Limb (tissue), 2 donors: Measurements from ENCODE around the gene SRGAP1.

Source experiments
- DNase-seq, 2 donors: peaks; one replicate each; pipeline ENCODE4 v3.0.0-alpha.2; 2016; ENCODE audit errors: extremely low spot score in 2 of 2

SRGAP1 gene

DNA sequence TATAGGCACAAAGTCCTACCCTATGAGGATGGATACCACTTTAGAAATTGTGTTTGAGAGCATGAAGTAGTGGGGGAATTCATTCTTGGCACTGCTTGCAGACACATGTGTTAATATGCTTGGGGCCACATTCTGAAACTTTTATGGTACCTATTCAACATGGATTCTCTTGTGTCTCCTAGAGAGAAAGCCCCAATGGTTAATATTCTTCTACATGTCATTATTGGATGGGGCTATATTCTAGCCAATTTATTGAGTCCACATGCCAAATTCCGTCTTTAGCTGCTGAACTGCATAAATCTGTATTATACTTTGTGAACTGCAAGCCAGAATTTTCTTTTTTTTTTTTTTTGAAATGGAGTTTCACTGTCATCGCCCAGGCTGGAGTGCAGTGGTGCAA, 237.6 kb downstream of the SRGAP1 start:
- peak in 1 of 2 donors; percentile 65 for DNase-seq

DNA sequence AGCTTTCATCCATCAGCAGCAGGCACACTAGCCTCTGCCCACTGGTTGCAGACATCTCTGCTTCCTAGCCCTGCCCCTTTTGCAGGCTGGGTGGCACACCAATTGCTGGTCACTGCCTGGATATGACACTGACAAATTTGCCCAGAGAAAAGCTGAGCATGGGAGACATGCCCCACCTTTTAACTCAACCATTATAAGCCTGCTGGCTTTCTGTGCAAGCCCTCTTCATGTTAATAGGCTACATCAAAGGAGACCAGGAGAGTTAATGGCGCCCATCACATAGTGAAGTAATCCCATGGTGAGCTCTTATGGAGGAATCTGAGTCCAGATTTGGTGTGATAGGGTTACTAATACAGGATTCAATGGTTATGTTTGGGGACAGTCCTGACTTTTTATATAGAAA, 238.4 kb downstream of the SRGAP1 start:
- DNase-seq: peak; percentile 23 to 44

DNA sequence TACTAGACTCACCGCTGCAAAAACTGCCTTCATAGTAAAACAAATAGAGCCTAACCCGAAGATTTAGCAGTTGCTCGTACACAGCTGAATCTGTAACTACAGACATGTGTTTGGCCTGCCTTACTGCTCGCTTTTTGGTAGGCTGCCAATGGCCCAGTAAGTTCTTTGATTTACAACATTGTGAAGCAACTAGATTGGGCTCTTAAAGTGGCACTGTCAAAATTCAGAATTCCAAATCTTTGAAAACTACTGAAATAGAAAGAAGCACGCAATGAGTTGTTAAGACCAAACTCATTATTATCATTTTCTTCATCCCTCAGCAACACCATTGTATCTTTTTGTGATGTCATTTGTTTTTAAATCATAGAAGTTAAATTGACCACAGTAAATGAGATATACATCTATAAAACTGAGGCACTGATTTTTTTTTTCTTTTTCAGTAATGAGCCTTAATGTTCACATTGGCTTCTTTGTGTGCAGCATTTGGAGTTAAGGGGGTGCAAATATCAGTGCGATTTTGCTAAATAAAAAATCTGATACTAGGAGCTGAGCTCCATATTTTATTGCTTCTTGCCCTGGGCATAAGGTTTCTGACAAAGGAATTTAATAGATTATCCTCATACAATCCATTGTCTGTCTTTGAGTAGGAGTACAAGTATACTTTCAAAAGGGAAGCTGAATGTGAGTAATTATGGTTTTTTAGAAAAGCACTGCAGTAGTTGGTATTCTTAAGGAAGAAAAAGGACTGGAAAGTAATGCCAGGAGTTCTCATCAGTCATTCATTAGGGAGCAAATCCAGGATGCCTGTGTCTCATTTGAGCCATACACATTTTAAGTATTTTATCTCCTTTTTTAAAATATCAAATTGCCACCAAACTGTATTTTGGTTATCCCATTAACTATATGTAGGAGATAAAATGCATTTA, 239.0 kb downstream of the SRGAP1 start:
- DNase-seq: peak; percentile 69 to 94

DNA sequence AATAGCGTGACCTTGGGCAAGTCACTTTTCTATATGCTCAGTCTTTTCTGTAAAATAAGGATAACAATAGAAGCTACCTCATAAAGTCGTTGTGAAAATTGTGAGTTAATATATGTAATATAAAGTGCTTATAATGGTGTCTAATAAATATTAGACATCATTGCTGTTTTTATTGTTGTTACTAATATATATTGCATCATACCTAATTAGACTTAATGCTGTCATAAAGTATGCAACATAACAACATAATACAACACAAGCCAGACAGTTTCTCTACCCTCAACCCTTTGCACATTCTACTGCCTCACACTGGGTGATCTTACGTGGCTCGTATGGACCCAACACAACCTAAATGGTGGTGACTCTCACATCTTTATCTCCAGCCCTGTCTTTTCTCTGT, 240.7 kb downstream of the SRGAP1 start:
- DNase-seq: no peak

DNA sequence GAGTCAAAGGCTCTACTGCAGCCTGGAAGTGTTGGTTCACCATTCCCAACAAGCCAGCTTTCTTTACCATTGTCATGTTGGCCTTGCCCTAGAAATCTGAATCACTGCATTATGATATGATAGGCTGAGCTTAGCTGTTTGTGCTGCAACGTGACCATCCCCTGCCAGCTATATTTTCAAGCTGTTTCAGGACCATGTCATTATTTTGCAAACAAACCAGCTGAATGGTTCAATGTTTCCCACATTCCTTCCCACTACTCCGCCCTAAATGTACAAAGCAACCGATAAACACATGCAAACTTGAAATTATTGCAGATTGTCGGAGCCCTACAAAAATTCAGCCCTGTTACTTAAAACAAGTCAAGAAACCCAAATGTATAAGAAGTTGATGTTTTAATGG, 241.5 kb downstream of the SRGAP1 start:
- DNase-seq: no peak

DNA sequence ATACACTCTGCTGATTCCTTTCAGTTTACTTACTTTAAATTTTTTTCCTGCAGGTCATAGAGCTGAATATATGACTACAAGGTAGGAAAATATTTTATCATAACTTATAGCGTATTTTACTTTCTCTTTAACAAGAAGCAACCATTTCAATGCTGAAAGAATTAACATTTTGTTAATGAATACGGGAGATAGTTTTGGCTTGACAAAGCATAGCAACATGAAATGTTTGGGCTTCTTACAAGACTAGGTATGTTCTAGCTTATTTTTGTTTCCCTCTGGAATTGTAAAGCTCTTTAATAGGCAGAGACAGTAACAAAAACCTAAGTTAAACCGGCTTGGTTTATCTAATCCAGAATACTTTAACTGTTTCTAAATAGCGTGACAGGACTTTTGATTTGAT, 242.4 kb downstream of the SRGAP1 start:
- DNase-seq: no peak

DNA sequence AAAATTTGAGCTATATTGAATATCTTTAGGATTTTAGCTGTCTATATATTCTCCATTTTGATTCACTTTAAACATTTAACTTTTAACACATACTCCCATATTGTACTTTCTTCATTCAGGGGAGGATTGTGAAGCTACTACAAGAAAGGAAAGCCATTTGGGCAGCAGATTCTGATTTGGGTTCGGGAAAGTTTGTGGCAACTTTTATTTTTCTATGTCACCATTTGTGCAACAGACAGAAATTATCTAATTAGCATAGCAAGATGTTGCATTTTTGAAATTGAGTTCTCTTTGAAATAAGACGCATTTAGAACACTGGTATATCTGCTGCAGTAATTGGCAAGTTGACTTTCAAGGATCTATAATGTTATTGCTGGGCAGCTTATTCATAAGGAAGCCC, 243.3 kb downstream of the SRGAP1 start:
- DNase-seq: no peak

DNA sequence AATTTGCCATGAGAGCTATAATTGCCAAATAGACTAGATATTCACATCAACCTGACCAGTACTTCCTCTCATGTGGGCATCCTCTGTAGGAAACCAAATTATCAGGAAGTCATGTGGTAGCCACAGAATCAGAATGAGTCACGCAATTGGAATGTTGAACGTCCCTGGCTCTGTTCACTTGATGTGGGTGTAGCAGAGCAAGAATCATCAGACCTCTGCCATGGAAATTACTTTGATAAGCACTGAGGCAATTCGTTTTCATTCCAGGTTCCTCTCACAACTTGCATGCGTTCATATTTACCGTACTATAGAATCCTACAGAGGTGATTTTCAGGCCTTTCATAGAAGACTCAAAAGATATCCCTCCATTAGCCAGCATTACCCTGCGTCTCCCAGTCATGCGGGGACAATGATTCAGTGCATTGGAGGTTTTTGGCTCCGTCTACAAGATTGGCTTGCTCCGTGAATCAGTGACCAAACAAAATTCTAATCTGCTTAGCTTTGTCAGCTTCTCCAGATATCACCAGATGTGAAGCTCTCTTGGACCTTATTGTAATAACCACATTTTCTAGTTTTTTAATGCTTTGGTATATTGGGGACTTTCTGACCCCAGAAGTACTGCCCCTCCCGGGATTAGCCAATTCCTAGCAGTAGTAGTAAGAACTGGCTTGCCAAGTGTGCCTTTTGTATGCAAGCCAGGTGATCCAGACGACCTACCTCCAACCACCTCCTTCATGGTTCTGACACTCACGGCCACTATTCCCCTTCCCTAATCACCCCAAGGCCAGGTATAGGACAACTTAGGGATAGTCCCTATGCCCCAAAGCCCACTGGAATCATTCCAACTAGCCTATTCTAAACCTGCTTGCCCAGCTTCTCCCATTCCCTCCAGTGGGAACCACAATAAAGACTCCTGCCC, 244.2 kb downstream of the SRGAP1 start:
- DNase-seq: peak in 1 of 2 donors; percentile 27

DNA sequence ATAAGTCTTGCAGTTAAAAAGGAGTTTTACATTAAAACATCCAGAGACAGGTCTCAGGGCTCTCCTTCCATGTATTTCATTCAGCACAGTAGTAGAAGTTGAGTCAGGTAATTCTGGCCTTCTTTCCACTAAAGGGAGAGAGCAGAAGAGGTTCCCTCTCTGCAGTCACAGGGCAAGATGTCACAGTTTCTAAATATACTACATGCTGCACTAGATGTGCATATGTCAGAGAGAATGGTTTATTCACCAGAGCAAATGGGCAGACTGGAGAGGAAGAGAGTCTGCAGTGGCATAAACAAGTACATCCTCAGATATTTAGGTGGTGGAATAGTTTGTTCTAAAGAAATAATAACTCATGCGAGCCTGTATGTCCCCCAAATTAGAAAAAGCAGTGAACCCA, 245.5 kb downstream of the SRGAP1 start:
- DNase-seq: no peak

DNA sequence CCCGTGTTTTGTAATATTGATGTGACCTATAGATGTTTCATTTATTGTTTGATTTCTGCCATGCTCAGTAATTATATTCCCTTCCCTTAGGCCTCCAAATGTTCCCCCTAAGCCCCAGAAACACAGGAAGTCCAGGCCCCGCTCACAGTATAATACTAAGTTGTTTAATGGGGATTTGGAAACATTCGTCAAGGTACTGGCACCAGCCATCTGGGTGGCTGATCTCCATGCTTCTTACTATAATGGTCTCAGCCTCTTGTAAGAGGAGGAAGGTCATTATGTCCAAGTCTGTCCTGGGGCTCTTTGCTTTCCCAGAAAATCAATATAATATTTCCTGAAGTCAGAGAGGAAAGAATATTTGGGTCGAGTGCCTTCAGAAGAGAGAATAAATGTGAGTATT, 246.7 kb downstream of the SRGAP1 start:
- no peak for DNase-seq

DNA sequence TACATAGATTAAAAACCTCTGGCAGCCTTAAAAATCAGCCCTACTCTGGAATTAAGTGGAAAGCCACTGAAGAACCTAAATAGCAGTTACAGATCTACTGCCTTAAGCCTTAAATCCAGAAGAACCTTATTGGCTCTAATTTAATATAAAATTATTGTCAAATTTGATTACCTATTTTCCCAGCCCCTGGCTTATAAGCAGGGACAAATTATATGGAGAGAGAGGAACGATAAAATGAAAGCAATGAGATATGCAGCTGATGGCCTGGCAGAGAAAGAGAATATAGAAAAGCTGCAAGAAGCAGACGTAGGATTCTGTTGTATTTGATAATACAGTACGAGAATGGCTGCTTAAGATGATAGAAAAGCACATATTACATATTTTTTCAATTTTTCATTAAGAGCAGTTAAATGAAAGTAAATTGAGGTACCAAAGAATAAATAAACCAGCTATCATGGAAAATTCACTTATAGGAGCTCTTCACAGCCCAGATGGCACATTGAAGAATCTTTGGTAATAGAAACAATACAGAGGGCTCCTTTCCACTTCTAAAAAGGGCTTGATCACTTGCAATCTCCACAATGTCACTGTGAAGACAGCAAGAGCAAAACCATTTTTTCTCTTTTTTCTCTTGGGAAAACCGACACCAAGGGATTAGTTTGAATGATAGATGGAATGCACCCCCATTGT, 248.2 kb downstream of the SRGAP1 start:
- DNase-seq: no peak

DNA sequence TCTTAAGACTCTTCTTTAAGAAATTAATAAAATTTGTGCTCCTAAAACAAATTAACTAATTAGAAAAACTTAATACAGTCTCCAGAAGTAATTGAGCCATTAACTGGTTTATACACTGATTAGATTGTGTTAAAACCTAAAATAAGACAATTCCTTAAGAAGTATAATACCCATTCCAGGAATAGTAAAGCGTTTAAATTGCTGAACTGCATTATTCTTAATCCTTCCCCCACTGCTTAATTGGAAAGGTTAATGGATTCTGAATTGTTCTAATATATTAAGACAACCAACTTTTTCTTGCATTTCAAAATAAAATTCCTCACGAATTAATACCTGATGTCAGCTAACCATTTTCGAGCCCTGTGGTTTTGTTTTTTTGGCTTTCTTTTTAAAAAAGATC, 249.2 kb downstream of the SRGAP1 start:
- no peak for DNase-seq

DNA sequence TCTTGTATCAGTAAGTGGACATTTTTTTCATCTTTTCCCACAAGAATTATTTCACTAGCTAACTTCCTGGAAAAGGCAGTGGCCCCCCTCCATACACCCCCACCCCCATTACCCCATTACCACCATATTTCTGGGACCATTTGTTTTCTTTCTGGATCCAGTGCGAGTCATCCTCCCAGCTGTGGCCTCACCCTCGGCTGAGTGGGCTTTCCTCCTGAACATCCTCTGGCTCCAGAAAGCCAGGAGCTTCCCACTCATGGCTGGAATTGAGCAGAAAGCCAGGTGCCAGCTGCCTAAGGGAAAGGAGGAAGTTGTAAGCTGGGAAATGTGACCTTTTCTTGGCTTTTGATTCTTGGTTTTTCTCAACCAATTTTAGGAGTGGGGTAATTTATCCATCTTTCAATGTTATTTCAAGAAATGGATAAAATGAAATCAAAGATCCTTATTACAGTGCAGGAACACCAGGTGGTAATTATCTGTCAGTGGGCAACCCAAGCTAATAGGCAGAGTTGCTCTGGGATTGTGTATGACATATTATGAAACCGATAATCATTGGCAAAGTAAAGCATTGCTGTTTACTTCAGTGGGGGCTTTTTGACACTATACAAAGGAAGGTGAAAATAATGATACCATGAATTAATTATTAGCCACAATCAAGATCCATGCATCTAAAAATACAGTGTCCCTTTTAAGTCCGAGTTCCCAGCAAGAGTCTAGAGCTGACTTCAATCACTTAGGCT, 253.0 kb downstream of the SRGAP1 start:
- DNase-seq: peak in 1 of 2 donors; percentile 21

DNA sequence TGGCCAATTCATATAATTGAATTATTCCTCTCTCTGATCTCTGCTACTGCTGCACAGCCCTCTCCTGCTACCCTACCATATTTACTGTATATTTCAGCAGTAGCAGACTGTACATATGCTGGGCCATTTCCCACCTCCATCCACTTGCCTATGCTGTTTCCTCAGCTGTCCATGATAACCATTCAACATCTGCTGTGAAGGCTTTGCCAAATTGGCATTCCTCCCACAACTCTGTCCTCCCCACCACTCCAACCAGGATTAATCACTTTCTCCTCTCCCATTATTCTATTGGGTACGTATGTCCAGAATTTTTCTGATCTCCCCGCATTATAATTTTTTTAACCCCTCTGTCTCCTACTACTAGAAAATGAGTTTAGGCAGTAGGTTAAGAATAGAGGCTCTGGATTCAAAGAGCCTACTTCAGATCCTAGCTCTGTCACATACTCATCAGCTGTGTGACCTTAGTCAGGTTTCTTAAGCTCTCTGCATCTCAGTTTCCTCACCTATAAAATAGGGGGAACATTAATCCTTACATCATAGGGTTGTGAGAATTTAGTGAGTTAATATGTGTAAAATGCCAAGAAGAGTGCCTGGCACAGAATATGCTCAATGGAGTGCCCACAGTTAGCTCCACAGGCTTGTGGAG, 254.3 kb downstream of the SRGAP1 start:
- DNase-seq: peak; percentile 49 to 81

DNA sequence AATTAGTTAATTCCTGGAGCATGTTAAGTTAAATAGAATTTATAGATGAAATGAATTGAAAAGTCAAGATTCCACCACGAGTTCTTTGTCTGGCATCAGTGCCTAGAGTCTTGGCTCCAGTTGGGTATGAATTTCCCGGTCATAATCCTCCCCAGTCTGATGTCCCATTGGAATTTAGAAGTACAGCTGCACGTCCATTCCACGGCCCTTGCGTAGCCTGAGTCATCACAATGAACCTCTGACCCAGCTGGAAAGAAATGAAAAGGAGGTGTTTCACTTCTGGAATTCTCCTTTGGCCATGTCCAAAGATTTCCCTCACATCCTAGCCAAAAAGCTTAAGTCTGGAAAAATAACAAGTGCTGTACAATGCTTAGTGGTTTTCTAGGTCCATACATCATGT, 254.9 kb downstream of the SRGAP1 start:
- DNase-seq: peak; percentile 46 to 88

DNA sequence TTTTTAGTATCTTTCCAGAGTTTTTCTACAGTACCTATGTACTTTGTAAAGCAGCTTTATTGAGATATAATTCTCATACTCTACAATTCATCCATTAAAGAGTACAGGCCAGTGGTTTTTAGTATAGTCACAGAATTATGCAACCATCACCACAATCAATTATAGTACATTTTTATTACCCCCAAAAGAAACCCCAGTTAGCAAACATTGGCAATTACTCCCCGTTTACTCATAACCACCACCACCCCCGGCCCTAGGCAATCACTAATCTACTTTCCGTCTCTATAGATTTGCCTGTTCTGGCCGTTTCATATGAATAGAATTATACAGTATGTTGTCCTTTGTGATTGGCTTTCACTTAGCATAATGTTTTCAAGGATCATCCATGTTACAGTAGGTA, 257.8 kb downstream of the SRGAP1 start:
- DNase-seq: no peak

DNA sequence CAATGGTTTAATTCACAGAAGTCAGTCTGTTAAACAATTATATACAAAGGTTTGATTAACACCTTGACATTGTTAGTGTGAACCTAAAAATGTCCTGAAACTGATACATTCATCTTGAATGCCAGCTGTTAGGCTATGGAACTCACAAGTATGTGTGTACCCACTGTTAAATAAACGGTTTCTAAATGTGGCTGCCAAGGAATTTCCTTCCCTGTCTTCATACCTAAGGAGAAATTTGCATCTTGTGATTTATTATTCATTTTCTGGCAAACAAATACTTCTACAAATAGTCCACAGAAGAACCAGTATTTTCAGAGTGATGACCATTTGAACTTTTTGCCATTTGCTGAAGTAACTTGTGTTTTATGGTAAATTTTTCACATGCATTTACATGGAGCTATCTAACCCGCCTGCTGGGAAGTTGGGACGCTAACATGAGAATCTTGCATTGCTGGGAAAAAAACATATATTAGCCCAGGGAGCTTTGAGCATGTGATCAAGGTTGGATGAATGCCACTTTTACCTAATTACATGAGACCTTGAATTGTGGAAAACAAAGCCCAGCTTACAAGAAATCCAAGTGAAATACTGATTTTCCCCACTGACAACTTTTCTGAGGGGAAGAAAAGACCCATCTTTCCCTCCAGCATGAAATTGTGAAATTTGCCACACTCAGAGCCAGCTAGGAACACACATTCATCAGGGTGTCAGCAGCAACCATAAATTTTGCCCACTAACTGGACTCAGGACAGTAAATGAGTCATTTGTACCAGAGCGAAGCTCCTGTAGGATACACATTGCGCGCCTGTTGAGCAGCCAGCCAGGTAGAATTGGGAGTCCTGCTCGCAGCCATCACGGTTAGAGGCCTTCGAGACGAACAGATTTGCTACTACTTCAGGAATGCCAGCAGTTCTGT, 259.6 kb downstream of the SRGAP1 start:
- DNase-seq: peak in 1 of 2 donors; percentile 33

DNA sequence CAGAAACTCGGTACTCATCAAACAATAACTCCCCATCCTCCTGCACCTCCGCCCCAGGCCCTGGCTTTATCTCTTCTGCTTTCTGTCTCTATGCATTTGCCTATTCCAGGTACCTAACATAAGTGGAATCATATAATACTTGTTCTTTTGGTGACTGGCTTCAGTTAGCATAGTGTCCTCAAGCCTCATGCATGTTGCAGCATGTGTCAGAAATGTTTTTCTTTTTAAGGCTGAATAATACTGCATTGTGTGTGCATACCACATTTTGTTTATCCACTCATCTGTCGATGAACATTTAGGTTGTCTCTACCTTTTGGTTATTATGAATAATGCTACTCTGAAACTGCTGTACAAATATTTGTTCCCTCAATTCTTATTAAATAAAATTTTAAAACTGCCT, 260.5 kb downstream of the SRGAP1 start:
- DNase-seq: no peak

DNA sequence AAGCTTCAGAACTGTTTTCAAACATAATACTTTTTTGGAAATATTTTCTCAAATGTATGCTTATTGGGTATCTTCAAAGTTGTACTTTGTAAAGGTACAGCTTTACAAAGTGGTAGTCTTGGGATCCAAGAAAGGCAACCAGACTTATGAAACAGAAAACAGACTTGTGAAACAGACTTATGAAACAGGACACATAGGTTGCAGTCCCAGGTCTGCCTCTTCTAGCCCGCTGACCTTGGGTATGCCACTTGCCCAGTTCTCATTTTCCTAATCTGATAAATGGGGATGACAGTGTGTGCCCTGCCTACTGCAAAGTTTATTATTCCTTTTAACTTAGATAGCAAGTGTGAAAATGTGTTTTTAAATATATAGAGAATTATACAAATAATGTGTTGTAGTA, 263.3 kb downstream of the SRGAP1 start:
- no peak for DNase-seq
